Neural cell (in vitro differentiated cells): Measurements from ENCODE around the gene CFAP20DC. TPM values are rescaled to one million over a fixed set of nuclear protein-coding genes. Genes with fewer than 3 reads are reported as not detected.

Experiments used
- H2AFZ ChIP-seq: fragments of 200-600, 300-800 bp; sonication (generic), shearing (Covaris generic); 2 replicates; pipeline ENCODE4 v1.6.0; 2014; ENCODE audit warnings: low read depth, mild to moderate bottlenecking, antibody characterized with exemption, low read length, moderate library complexity
- H3F3A ChIP-seq: fragments of 200-600 bp; shearing (Covaris generic); 2 replicates; pipeline ENCODE4 v1.6.1; 2016; ENCODE audit warnings: mild to moderate bottlenecking, moderate library complexity, mixed read lengths, antibody characterized with exemption, low read length; ENCODE audit not compliant: insufficient read depth, poor library complexity, severe bottlenecking
- H3K27ac ChIP-seq: fragments of 200-600, 300-800 bp; sonication (generic), shearing (Covaris generic); 2 replicates; pipeline ENCODE4 v1.5.1; 2014; ENCODE audit warnings: mild to moderate bottlenecking, low read length, moderate library complexity
- H3K27me3 ChIP-seq: fragments of 300-800, 200-600 bp; sonication (generic), shearing (Covaris generic); 2 replicates; pipeline ENCODE4 v1.6.0; 2014; ENCODE audit warnings: mild to moderate bottlenecking, low read depth, low read length, moderate library complexity; ENCODE audit not compliant: insufficient read depth
- H3K36me3 ChIP-seq: fragments of 300-800, 200-600 bp; sonication (generic), shearing (Covaris generic); 2 replicates; pipeline ENCODE4 v1.5.1; 2014; ENCODE audit warnings: mild to moderate bottlenecking, antibody characterized with exemption, low read length, moderate library complexity; ENCODE audit not compliant: insufficient read depth
- H3K4me2 ChIP-seq: fragments of 300-800, 200-600 bp; sonication (generic), shearing (Covaris generic); 2 replicates; pipeline ENCODE4 v1.6.0; 2014; ENCODE audit warnings: mild to moderate bottlenecking, low read length
- H3K4me3 ChIP-seq: fragments of 300-800, 200-600 bp; sonication (generic), shearing (Covaris generic); 2 replicates; pipeline ENCODE4 v1.5.1; 2014; ENCODE audit warnings: mild to moderate bottlenecking, low read length, moderate library complexity
- H3K79me2 ChIP-seq: fragments of 200-600 bp; shearing (Covaris generic); replicated peaks from 2 replicates; pipeline ENCODE4 v1.6.0; 2014; ENCODE audit warnings: mild to moderate bottlenecking, low read length, moderate library complexity; ENCODE audit not compliant: insufficient read depth
- H3K9ac ChIP-seq: fragments of 300-800, 200-600 bp; sonication (generic), shearing (Covaris generic); 2 replicates; pipeline ENCODE4 v1.6.1; 2016; ENCODE audit warnings: mild to moderate bottlenecking, low read length, mixed read lengths
- H3K9me2 ChIP-seq: fragments of 200-600 bp; shearing (Covaris generic); 2 replicates; pipeline ENCODE4 v1.6.1; 2016; ENCODE audit warnings: mild to moderate bottlenecking, low read length, mixed read lengths; ENCODE audit not compliant: insufficient read depth
- H3K9me3 ChIP-seq: fragments of 200-600, 300-800 bp; sonication (generic), shearing (Covaris generic); 2 replicates; pipeline ENCODE4 v1.6.1; 2016; ENCODE audit warnings: mild to moderate bottlenecking, mixed run types, low read length, moderate library complexity, mixed read lengths
- H4K20me1 ChIP-seq: fragments of 200-600 bp; shearing (Covaris generic); 2 replicates; pipeline ENCODE4 v1.6.1; 2016; ENCODE audit warnings: mild to moderate bottlenecking, mixed run types; ENCODE audit not compliant: insufficient read depth
- CTCF ChIP-seq: fragments of 450-650 bp; IDR thresholded peaks from 2 replicates; pipeline ENCODE4 v1.5.1; 2014; ENCODE audit warnings: antibody characterized with exemption, mild to moderate bottlenecking, moderate library complexity; ENCODE audit not compliant: poor library complexity, severe bottlenecking
- EP300 ChIP-seq: fragments of 450-650 bp; conservative IDR thresholded peaks from 2 replicates; pipeline ENCODE4 v1.6.1; 2014; ENCODE audit warnings: antibody characterized with exemption, mild to moderate bottlenecking, moderate library complexity; ENCODE audit not compliant: poor library complexity, severe bottlenecking
- EZH2 ChIP-seq: fragments of 200-600, 300-800 bp; shearing (Covaris generic), sonication (generic); IDR thresholded peaks from 2 replicates; pipeline ENCODE4 v1.6.1; 2014; ENCODE audit warnings: antibody characterized with exemption, low read length, borderline replicate concordance, mild to moderate bottlenecking; ENCODE audit not compliant: insufficient read depth, poor library complexity, severe bottlenecking
- MXI1 ChIP-seq: fragments of 450-650 bp; conservative IDR thresholded peaks from 2 replicates; pipeline ENCODE4 v1.6.1; 2014; ENCODE audit warnings: antibody characterized with exemption, mild to moderate bottlenecking; ENCODE audit not compliant: poor library complexity, severe bottlenecking
- POLR2AphosphoS5 ChIP-seq: IDR thresholded peaks from 2 replicates; pipeline ENCODE4 v1.6.1; 2012
- RAD21 ChIP-seq: fragments of 450-650 bp; conservative IDR thresholded peaks from 2 replicates; pipeline ENCODE4 v1.6.1; 2014; ENCODE audit warnings: antibody characterized with exemption, mild to moderate bottlenecking, moderate library complexity
- REST ChIP-seq: IDR thresholded peaks from 2 replicates; pipeline ENCODE4 v1.6.1; 2012; ENCODE audit warnings: borderline replicate concordance
- SMC3 ChIP-seq: fragments of 450-650 bp; conservative IDR thresholded peaks from 2 replicates; pipeline ENCODE4 v1.6.1; 2014; ENCODE audit warnings: antibody characterized with exemption, mild to moderate bottlenecking, moderate library complexity; ENCODE audit not compliant: poor library complexity
- TAF1 ChIP-seq: IDR thresholded peaks from 2 replicates; pipeline ENCODE4 v1.6.1; 2012; ENCODE audit warnings: low read depth
- polyA plus RNA-seq: library from polyadenylated mRNA; depleted of rRNA; stranded (reverse); fragments of >200 nt; gene quantifications from 2 replicates; pipeline ENCODE4 v1.2.3, GENCODE V29; 2014

The CFAP20DC gene
- polyA plus RNA-seq, 1 donor from 2014 or later = not detected

- H3K4me3 ChIP-seq = no peak overlapping the region
- no peak overlapping the region for H2AFZ ChIP-seq
- H3K9me3 ChIP-seq = no peaks in the 10 kb centered on the region
- H3K4me2 ChIP-seq = no peak overlapping the region
- H3K27me3 ChIP-seq = no peaks in the 10 kb centered on the region
- H4K20me1 ChIP-seq = no peaks in the 10 kb centered on the region
- no peaks in the 10 kb centered on the region for H3K36me3 ChIP-seq
- H3K27ac ChIP-seq = no peak overlapping the region
- H3K9ac ChIP-seq = no peak overlapping the region
- no peaks in the 10 kb centered on the region for H3K79me2 ChIP-seq
- H3F3A ChIP-seq = no peaks in the 10 kb centered on the region
- no peak for TF ChIP-seq TAF1
- TF ChIP-seq CTCF = no peak
- no peaks in the 10 kb centered on the region for H3K9me2 ChIP-seq
Observed at GRCh38 chr3:58924578-58924977, 125.2 kb downstream of the CFAP20DC start.

- H3K27ac ChIP-seq = no peak overlapping the region
- no peak overlapping the region for H3K4me2 ChIP-seq
- H3K4me3 ChIP-seq = no peak overlapping the region
- H3K36me3 ChIP-seq = no peaks in the 10 kb centered on the region
- H3K9me3 ChIP-seq = no peaks in the 10 kb centered on the region
- no peaks in the 10 kb centered on the region for H4K20me1 ChIP-seq
- H3K9ac ChIP-seq = no peak overlapping the region
- no peaks in the 10 kb centered on the region for H3K79me2 ChIP-seq
- TF ChIP-seq CTCF (no peak), RAD21 (no peak), POLR2AphosphoS5 (no peak), TAF1 (no peak), SMC3 (no peak), EZH2 (no peak), REST (no peak), MXI1 (no peak), EP300 (no peak)
- no peaks in the 10 kb centered on the region for H3K27me3 ChIP-seq
- H3K9me2 ChIP-seq = no peaks in the 10 kb centered on the region
- H3F3A ChIP-seq = no peaks in the 10 kb centered on the region
- H2AFZ ChIP-seq = no peak overlapping the region
Observed at GRCh38 chr3:58900386-58900785, 149.4 kb downstream of the CFAP20DC start.
